Raji (cell line): ENCODE results near the gene OTOG.

Source experiments
- POLR2A ChIP-seq: IDR thresholded peaks from 2 replicates; pipeline ENCODE4 v1.6.1; 2011; ENCODE audit warnings: low read depth, low read length, control low read depth; ENCODE audit not compliant: insufficient read depth

The OTOG gene

DNA sequence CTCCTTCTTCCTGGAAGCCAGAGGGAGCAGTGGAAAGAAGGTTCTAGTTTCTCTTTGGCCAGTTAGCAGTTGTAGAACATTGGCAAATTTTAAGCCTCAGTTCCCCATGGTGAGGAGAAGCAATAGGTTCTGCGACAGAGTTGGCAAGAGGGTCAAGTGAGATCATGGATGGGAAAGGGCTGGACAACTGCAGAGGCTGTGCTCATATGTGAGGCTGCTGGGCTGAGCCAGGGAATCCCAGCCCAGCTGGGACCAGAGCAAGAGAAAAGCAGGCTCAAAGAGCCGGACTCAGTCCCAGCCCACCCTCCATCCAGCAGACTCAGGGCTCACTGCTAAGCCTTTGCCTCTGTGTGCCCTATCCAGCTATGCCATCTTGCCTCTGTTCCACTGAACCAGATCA is 105.5 kb downstream of the OTOG start:
- TF ChIP-seq POLR2A, result no peak

DNA sequence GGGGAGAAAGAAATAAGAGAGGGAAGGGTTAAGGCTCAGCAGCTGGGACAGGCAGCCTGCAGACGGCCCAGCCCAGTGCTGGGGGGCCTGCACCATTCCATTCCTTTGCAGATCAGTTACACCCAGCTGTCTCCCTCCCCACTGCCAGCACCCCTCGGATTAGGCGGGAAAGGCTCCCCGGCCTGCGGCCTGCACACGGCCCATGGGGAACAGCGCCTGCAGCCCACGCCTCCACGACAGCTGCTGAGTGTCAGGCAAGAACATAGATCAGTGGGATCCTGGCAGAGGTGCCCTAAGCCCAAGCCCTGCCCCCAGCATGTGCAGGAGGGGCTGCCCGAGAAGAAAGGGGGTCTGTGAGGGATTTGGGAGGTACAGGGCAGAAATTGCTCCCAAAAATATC is 106.6 kb downstream of the OTOG start:
- TF ChIP-seq POLR2A, result no peak

DNA sequence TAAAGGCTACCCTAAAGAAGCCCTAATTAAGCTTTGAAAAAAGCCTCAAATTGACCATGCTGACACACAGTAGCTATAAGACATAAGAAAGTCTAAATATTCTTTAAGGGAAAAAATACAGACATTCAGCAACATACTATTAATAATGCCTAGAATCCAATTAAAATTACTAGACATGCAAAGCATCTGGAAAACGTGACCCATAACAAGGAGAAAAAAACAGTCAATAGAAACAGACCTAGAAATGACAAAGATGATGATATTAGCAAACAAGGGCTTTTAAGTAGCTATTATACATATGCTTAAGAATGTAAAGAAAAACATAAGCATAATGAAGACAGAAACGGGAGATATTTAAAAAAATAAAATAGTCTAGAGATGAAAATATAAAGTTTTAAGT is 108.6 kb downstream of the OTOG start:
- TF ChIP-seq POLR2A, result no peak

GRCh38 chr11:17658211-17658610 is 111.2 kb downstream of the OTOG start:
- TF ChIP-seq POLR2A, result no peak

DNA sequence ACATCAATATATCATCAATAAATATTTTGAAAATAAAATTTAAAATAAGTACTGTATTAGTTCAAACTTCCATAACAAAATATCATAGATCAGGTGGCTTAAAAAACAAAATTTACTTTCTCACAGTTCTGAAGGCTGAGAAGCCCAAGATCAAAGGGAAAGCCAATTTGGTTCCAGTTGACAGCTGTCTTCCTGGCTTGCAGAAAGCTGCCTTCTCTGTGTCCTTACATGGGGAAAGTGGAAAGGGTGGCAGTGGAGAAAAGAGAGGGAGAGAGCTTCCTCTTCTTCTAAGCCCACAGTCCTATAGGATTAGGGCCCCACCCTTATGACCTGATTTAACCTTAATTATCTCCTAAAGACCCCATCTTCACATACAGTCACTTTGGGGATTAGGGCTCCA is 121.1 kb downstream of the OTOG start:
- no peak for TF ChIP-seq POLR2A

DNA sequence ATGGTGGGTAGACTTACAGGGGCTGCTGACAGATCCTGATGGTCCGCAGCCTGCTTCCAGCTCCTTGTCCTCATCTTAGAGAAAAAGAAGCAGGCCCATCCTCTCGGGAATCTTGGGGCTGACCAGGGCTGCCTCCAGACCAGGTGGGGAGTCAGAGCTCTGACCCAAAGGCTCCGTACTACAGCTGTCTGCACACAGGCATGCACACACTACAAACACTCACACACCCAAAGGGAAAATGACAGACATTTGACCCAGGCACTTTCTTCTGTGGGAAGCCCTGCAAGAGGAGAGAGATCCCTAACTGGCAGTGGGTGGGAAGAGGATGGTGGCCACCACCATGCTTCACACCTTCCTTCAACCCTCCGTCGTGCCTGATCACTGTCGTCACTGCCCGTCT is 125.4 kb downstream of the OTOG start:
- TF ChIP-seq POLR2A, result no peak

GRCh38 chr11:17673951-17674350 is 126.9 kb downstream of the OTOG start:
- no peak for TF ChIP-seq POLR2A

- TF ChIP-seq POLR2A, result no peak
Observed at GRCh38 chr11:17682848-17683247, 135.8 kb downstream of the OTOG start.

DNA sequence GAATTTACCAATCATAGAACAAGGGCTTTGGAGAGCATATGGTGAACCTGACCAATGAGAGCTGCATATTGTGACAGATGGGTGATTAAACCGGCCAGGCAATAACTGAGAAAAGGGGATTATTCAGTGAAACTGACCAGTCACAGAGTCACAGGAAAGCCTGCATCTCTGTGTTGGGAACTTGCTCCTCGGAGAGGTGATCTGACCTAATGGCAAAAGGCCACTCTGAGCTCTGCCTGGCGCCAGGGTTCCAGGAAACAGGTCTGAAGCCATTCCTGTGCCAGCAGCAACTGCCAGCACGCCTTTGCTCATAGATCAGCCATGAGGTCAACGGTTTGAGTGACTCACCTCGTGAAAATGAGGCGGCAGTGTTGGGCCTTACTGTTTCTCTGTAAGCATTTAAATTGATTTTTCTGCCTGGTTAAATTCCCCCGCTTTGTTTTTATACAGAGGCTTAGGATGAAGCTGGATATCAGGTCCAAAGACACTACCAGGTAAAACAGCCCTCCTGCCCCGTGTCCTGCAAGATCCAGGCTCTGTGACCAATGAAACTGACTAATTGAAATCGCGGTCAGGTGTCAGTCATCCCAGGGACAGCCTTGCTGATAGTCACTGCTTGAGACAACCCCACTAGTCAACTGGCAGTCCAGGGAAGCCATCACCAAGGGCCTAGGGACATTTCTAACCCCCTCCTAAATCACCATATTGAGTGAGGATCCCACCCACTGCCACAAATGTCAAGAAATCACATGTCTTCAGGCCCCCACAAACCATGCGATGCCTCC is 136.5 kb downstream of the OTOG start:
- no peak for TF ChIP-seq POLR2A

- no peak for TF ChIP-seq POLR2A
Observed at GRCh38 chr11:17684550-17684949, 137.5 kb downstream of the OTOG start.

- no peak for TF ChIP-seq POLR2A
Observed at GRCh38 chr11:17686231-17686980, 139.3 kb downstream of the OTOG start.

DNA sequence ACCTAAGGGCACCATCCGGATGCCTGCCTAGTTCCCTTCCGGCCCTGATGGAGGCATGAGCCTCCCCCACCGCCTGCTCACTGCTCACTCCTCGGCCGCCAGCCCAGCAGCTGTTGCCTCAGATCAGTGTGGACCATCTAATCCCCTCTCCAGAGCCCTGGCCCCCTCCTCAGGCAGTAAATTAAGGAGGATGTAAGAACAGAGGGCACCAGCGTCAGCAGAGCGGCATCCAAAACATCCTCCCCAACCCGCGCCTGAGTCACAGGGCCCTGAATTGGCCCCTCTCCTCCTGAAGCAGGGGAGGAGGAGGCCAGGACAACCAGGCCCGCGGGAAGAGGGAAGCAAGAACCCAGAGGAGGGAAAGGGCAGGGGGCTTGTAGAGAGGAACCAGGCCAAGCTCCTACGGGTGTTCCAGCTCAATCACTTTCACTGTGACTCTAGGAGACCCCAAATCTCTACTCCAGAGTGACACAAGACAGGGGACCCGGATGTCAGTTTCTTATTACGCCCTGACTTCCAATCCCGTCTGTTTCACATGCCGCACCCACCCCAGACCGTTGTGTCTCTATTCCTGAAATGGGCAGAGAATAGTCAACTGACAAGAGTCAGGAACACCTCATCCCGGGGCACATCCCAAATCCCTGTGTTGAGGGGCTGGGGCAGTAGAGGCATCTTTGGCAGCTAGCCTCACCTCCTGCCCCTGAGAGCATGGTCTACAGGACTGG is 141.0 kb downstream of the OTOG start:
- TF ChIP-seq POLR2A, result no peak

- no peak for TF ChIP-seq POLR2A
Observed at GRCh38 chr11:17691550-17691949, 144.5 kb downstream of the OTOG start.

DNA sequence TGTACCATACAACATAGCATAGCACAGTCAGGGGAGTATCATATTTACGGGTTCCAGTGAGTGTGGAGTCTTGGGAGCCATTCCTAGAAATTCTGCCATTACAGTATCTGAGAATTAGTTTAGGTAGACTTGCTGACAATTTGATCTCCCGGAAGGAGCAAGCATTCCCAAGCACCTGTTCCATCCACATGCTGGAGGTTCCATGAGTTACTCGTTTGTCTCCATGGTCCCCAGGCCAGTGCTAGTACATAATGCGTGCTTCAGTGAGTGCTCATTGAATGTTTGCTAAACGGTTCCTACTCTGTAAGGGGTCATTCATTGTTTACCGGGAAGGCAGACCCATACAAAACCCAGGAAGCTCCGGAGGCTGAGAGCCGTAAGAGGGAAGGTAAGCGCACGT is 144.9 kb downstream of the OTOG start:
- TF ChIP-seq POLR2A, result no peak

- TF ChIP-seq POLR2A, result no peak
Observed at GRCh38 chr11:17692931-17693330, 145.9 kb downstream of the OTOG start.

DNA sequence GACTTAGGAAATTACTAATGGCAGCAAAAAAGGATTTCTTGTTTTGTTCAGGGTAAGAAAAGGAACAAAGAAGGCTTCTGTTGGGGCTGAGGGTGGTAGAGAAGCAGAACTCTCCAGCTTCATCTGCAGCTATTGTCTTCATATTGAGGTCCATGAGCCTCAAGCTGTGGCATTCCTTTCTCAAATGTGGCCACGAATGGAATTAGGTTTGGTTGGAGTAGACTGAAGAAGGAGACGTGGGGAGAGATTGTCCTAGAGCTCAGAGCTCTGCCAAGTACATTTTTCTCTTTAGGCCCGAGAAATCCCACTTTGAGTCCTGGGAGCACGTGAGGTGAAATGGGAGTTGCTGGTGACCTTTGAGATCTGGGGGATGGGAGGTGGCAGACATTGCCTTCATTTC is 146.5 kb downstream of the OTOG start:
- no peak for TF ChIP-seq POLR2A
